Measurements from ENCODE around the gene UGT1A4. TPM values are rescaled to one million over a fixed set of nuclear protein-coding genes. Genes with fewer than 3 reads are reported as not detected.
"Not testable (repeated sequence)": the region's sequence is repeated elsewhere in the genome, so short reads cannot be mapped to it uniquely, and the experiment has no call there.

UGT1A4 gene
- total RNA-seq, 1 donor from 2014 or later, result 0.26 TPM

- FAIRE-seq (no peak), DNase-seq (ENCODE audit: low read depth) (no peak)
- no peaks in the 10 kb centered on the region for H3K36me3 ChIP-seq (ENCODE audit: control insufficient read depth, insufficient read depth, low read length)
- no peak for TF ChIP-seq CTCF (IDR thresholded peaks at IDR 0.05; ENCODE audit: insufficient read depth, low read length, severe bottlenecking)
- no peaks in the 10 kb centered on the region for H3K27me3 ChIP-seq (ENCODE audit: control insufficient read depth, insufficient read depth, low read length)
- no peak overlapping the region for H3K4me3 ChIP-seq (ENCODE audit: low read depth, low read length)
Observed at GRCh38 chr2:233700028-233700635, 18.4 kb upstream of the UGT1A4 start.

GRCh38 chr2:233700842-233701241, 17.7 kb upstream of the UGT1A4 start:
- not testable (repeated sequence) for H3K36me3 ChIP-seq (ENCODE audit: control insufficient read depth, insufficient read depth, low read length); H3K4me3 ChIP-seq (ENCODE audit: low read depth, low read length); H3K27me3 ChIP-seq (ENCODE audit: control insufficient read depth, insufficient read depth, low read length); FAIRE-seq; DNase-seq (ENCODE audit: low read depth)

GRCh38 chr2:233702238-233702637, 16.3 kb upstream of the UGT1A4 start:
- Histone ChIP-seq H3K27me3 (ENCODE audit: control insufficient read depth, insufficient read depth, low read length) (no peaks in the 10 kb centered on the region), H3K4me3 (ENCODE audit: low read depth, low read length) (no peak overlapping the region), H3K36me3 (ENCODE audit: control insufficient read depth, insufficient read depth, low read length) (no peaks in the 10 kb centered on the region)
- TF ChIP-seq CTCF (IDR thresholded peaks at IDR 0.05; ENCODE audit: insufficient read depth, low read length, severe bottlenecking), result no peak
- DNase-seq (ENCODE audit: low read depth), result no peak
- FAIRE-seq, result no peak

GRCh38 chr2:233705911-233706506, 12.5 kb upstream of the UGT1A4 start:
- peak; percentile 51 for DNase-seq (ENCODE audit: low read depth)
- peaks cover 1% of the 10 kb centered on the region for H3K36me3 ChIP-seq (ENCODE audit: control insufficient read depth, insufficient read depth, low read length)
- no peak for FAIRE-seq
- no peak overlapping the region for H3K4me3 ChIP-seq (ENCODE audit: low read depth, low read length)
- H3K27me3 ChIP-seq (ENCODE audit: control insufficient read depth, insufficient read depth, low read length), result no peaks in the 10 kb centered on the region
- TF ChIP-seq CTCF (IDR thresholded peaks at IDR 0.05; ENCODE audit: insufficient read depth, low read length, severe bottlenecking), result no peak

GRCh38 chr2:233706720-233707119, 11.8 kb upstream of the UGT1A4 start:
- TF ChIP-seq CTCF (IDR thresholded peaks at IDR 0.05; ENCODE audit: insufficient read depth, low read length, severe bottlenecking), result no peak
- Histone ChIP-seq H3K36me3 (ENCODE audit: control insufficient read depth, insufficient read depth, low read length) (peaks cover 1% of the 10 kb centered on the region), H3K4me3 (ENCODE audit: low read depth, low read length) (no peak overlapping the region), H3K27me3 (ENCODE audit: control insufficient read depth, insufficient read depth, low read length) (no peaks in the 10 kb centered on the region)
- peak; percentile 73 for DNase-seq (ENCODE audit: low read depth)
- no peak for FAIRE-seq

- H3K4me3 ChIP-seq (ENCODE audit: low read depth, low read length), result no peak overlapping the region
- DNase-seq (ENCODE audit: low read depth), result peak; percentile 73
- FAIRE-seq, result no peak
- no peaks in the 10 kb centered on the region for H3K27me3 ChIP-seq (ENCODE audit: control insufficient read depth, insufficient read depth, low read length)
- TF ChIP-seq CTCF (IDR thresholded peaks at IDR 0.05; ENCODE audit: insufficient read depth, low read length, severe bottlenecking), result no peak
- peaks cover 5% of the 10 kb centered on the region for H3K36me3 ChIP-seq (ENCODE audit: control insufficient read depth, insufficient read depth, low read length)
Observed at GRCh38 chr2:233707940-233708644, 10.4 kb upstream of the UGT1A4 start.

Measured in bronchial epithelial cell (primary cell).